Sigmoid colon (tissue), 4 donors: ENCODE measurements around the gene SRGAP2C.
"Not testable (repeated sequence)": the region's sequence is repeated elsewhere in the genome, so short reads cannot be mapped to it uniquely, and the experiment has no call there.

ENCODE experiments used
- POLR2A ChIP-seq, 2 donors: fragments of 450-650 bp; IDR thresholded peaks; one replicate each; pipeline ENCODE4 v1.6.1; 2016; ENCODE audit warnings: antibody characterized with exemption in 2 of 2, mild to moderate bottlenecking in 2 of 2, moderate library complexity in 2 of 2
- POLR2AphosphoS5 ChIP-seq, 4 donors: sonication (generic); formaldehyde crosslinking; IDR thresholded peaks; one replicate each; pipeline ENCODE4 v1.6.1; 2017; ENCODE audit warnings: antibody characterized with exemption in 4 of 4
- TF ChIP-seq, protein P1 (sequence below), 4 experiments: fragments of 450-650 bp in 3 of 4; fragments of 200-600 bp in 1 of 4; IDR thresholded peaks; one replicate each; pipeline ENCODE4 v1.5.1; 2016 to 2019; ENCODE audit warnings: antibody characterized with exemption in 4 of 4, mild to moderate bottlenecking in 3 of 4, moderate library complexity in 2 of 4

DNA sequence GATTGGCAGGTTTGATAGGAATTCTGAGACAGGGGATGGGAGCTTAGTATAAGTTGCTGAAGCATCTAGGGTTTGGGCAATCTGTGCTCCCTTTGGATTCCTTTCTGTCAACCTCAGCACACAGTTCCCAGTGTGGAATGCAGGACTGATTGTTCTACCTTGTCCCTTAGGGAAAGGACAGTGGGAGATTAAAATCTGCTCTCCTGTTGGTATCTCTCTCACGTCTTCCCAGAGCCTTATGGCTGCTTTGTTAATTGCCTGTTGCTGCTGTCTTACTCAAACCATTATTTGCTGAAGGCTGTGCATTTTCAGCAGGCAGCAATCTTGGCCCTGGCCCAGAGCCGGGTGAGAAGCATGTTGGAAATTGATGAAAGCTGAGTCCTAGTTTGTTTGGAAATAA is 133.9 kb downstream of the SRGAP2C start:
- not testable (repeated sequence) for TF ChIP-seq POLR2AphosphoS5, POLR2A (IDR thresholded peaks at IDR 0.05)
- TF ChIP-seq, protein P1, sequence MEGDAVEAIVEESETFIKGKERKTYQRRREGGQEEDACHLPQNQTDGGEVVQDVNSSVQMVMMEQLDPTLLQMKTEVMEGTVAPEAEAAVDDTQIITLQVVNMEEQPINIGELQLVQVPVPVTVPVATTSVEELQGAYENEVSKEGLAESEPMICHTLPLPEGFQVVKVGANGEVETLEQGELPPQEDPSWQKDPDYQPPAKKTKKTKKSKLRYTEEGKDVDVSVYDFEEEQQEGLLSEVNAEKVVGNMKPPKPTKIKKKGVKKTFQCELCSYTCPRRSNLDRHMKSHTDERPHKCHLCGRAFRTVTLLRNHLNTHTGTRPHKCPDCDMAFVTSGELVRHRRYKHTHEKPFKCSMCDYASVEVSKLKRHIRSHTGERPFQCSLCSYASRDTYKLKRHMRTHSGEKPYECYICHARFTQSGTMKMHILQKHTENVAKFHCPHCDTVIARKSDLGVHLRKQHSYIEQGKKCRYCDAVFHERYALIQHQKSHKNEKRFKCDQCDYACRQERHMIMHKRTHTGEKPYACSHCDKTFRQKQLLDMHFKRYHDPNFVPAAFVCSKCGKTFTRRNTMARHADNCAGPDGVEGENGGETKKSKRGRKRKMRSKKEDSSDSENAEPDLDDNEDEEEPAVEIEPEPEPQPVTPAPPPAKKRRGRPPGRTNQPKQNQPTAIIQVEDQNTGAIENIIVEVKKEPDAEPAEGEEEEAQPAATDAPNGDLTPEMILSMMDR (IDR thresholded peaks at IDR 0.05), result not testable (repeated sequence)
